HG02884 (cell line): ENCODE measurements around the gene ADRA2B.
"Not testable (repeated sequence)": the region's sequence is repeated elsewhere in the genome, so short reads cannot be mapped to it uniquely, and the experiment has no call there.

Experiments used
- ATAC-seq: cut with Tn5 transposase; IDR thresholded peaks from one replicate; pipeline ENCODE4 v1.9.1; 2021; ENCODE audit warnings: mild to moderate bottlenecking, moderate library complexity; ENCODE audit not compliant: unreplicated experiment

The ADRA2B gene

GRCh38 chr2:96091141-96091710 is 25.1 kb downstream of the ADRA2B start:
- ATAC-seq: no peak

DNA sequence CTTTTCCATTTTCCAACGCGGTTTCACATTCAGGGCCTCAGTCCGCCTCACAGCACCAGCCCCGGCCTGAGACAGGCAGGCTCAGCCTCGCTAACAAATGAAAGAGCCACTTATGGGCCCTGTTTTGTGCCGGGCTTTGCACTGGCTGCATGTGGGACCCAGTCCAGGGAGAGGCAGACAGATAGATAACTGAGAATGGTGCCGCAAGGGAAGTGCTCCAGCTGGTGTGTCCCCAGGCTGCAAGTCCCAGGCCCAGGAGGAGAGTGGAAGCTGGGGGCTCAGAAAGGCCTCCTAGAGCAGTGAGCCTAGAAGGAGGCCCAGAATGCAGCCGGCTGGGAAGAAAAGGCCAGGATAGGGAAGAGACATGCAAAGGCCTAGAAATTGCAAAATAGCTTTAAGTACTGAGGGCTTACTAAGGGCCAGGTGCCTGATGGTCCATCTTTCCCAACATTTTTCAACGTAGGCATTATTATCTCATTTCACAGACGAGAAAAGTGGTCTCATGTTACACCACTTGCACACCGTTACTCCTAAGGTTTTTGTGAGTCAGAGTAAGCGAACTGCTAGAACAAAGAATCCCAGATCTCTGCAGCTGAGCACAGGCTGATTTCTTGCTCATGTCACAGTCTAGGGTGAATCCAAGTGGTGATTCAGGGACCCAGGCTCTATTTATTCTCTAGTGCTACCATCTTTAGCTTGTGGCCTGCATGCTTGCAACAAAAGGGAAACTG is 26.0 kb downstream of the ADRA2B start:
- ATAC-seq: no peak

GRCh38 chr2:96089356-96090195 is 26.8 kb downstream of the ADRA2B start:
- ATAC-seq: no peak

GRCh38 chr2:96088340-96089335 is 27.7 kb downstream of the ADRA2B start:
- no peak for ATAC-seq

GRCh38 chr2:96087130-96087529 is 29.2 kb downstream of the ADRA2B start:
- ATAC-seq: no peak

DNA sequence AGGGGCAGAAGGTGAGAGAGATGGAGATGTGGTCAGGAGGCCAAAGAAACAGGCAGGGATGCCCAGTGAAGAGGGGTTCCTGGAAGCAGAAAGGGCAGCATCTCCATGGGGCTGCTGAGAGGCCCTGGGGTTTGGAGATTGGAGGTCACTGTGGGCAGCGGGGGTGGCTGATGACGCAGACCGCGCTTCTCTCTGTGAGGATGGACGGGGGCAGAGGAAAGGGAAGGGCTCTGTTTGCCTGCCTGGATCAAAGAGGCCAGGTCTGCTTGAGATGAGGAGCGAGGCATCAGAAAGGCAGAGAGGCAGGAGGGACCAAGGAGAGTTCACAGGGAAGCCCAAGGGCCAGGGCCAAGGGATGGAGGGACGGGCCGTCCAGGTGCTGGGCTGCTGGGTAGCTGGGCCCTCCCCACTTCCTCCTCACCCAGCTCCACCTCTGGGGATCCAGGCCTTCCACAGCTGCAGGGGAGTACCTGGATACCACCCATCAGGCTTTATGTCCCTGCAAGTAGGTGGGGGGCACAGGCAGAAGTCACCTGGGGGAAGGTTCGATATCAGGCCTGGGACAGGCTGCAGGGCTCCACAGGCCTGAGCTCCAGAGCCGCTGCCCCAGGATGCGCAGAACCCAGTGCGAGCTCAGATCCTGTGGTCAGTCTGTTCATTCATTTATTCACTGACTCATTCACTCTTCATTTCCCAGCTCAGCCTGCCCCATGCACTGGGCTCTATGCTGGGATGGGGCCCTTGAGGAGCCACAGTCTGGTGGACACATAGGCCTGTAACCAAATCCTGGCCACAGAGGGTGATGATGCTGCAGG is 30.6 kb downstream of the ADRA2B start:
- no peak for ATAC-seq

DNA sequence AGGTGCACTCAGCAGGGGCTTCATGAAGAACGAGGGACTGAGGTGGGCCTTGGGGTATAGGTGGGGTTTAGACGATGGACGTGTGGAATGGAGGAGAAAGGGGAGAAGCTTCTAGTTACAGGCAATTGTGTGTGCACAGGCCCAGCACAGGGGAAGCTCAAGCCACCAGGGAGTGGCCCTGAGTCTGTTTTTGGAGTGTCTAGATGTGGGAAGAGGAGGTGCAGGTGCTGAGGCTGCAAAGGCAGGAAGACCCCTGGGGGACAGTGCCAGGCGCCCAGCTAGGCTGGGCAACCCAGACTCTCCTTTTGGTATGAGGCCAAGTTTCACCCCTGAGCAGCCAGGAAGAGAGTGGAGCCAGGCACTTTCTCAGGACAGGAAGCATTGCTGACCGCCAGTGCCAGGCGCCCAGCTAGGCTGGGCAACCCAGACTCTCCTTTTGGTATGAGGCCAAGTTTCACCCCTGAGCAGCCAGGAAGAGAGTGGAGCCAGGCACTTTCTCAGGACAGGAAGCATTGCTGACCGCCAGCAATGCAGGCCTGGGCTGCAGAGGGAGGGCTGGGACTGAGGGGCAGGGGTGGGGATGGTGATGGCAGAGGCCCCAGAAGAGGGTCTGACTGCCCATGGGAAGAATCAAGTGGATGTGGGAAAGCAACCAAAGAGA is 31.4 kb downstream of the ADRA2B start:
- not testable (repeated sequence) for ATAC-seq

GRCh38 chr2:96083989-96084857 is 32.1 kb downstream of the ADRA2B start:
- no peak for ATAC-seq

- no peak for ATAC-seq
Measured at GRCh38 chr2:96083064-96083939, 33.1 kb downstream of the ADRA2B start.

- ATAC-seq: no peak
Measured at GRCh38 chr2:96082211-96083063, 33.9 kb downstream of the ADRA2B start.

GRCh38 chr2:96081042-96081441 is 35.3 kb downstream of the ADRA2B start:
- ATAC-seq: no peak

DNA sequence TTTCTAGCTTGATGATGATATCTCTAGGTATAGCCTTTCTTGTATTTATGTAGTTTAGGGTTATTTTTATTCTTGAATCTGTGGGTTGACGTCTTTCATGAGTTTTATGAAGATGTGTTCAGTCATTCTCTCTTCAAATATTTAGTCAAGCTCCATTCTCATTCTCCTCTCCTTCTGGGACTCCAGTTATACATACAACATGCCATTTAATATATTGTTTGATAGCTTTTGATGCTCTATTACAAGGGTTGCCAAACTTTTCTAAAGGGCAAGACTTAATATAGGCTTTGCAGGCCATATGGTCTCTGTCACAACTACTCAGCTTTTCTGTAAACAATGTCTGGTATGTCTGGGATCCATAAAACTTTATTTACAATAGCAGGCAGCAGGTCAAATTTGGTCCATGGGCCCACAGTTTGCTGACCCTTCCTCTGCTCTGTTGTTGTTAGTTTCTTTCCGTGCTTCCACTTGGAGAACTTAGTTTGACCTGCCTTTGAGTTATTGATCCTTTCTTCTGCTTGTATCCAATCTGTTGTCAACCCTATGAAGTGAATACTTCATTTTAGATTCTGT is 41.1 kb downstream of the ADRA2B start:
- no peak for ATAC-seq

DNA sequence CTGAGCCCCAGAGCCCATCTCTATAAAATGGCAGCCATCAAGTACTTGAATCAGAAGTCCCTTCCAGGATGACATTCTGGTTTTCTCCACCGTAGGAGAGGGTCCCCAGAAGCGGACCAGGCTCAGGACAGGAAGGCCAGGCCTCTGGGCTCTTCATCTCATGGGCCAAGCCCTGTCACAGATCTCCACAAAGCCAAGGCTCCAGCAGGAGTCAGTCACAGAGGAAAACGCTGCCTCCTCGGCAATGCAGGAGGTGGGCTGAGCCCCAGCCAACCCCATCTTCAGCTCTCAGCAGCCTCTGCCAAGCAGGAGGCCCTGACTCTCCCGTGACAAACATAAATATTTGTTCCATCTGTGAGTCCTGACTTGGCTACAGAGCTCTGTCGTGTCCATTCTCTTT is 42.2 kb downstream of the ADRA2B start:
- no peak for ATAC-seq

DNA sequence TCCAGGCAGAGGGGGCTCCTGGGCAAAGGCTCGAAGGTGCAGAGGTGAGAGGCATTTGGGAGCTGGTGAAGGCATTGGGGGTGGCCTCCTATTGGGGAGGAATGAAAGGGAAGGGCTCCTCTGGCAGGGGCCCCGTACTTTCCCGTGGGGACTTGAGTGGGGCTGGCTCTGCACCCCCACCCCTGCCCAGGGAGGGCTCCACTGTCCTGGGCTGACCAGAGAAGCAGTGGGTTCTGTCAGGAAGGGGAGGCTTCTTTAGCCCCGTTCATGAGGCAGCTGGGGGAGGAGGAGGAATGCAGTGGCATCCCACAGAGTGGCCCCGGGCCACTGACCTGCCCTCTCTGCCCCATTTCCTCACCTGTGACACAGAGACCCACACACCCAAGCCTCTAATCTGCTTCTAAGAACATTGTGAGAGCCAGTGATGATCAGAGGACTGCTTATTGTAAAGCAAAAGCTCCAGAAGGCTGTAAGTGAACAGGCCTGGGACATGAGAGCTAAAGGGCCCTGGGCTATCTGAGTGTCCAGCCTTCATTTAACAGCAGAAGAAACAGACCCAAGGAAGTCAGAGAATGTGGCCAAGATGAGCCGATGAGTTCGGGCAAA is 43.1 kb downstream of the ADRA2B start:
- ATAC-seq: no peak

- ATAC-seq: no peak
Measured at GRCh38 chr2:96072746-96073145, 43.6 kb downstream of the ADRA2B start.
